Activated CD4-positive, alpha-beta T cell treated with anti-CD3 and anti-CD28 coated beads for 4 hours (primary cell): ENCODE results near the gene PNPLA2.

Experiments used
- DNase-seq, 2 donors: peaks; one replicate each; pipeline ENCODE4 v3.0.0-alpha.2; 2020

The PNPLA2 gene

GRCh38 chr11:818396-819128, at the start of gene PNPLA2:
TSS of gene PNPLA2 (plus strand) at chr11:818914. CDS start at chr11:819719, 805 bp downstream.
- no peak for DNase-seq

GRCh38 chr11:769887-770641, 48.6 kb upstream of the PNPLA2 start:
- no peak for DNase-seq

- no peak for DNase-seq
These were observed 47.8 kb upstream of the PNPLA2 start for GRCh38 chr11:770642-771616.

- no peak for DNase-seq
These were observed 47.0 kb upstream of the PNPLA2 start for GRCh38 chr11:771617-772204.

GRCh38 chr11:772429-773390, 46.0 kb upstream of the PNPLA2 start:
- no peak for DNase-seq

GRCh38 chr11:773425-773824, 45.3 kb upstream of the PNPLA2 start:
- DNase-seq: no peak

GRCh38 chr11:773830-774229, 44.9 kb upstream of the PNPLA2 start:
- no peak for DNase-seq

GRCh38 chr11:774873-775592, 43.7 kb upstream of the PNPLA2 start:
- DNase-seq: no peak

GRCh38 chr11:776263-776560, 42.5 kb upstream of the PNPLA2 start:
- DNase-seq: no peak

- peak in 1 of 2 donors; percentile 39 for DNase-seq
These were observed 42.0 kb upstream of the PNPLA2 start for GRCh38 chr11:776561-777287.

GRCh38 chr11:777288-778255, 41.1 kb upstream of the PNPLA2 start, which contains the start of gene GATD1:
TSS of gene GATD1 (minus strand) at chr11:777487. CDS start at chr11:777462, 25 bp downstream.
- DNase-seq: peak; percentile 92 to 93

GRCh38 chr11:778976-779954, 39.4 kb upstream of the PNPLA2 start:
- DNase-seq: no peak

- DNase-seq: no peak
These were observed 38.7 kb upstream of the PNPLA2 start for GRCh38 chr11:779955-780532.

GRCh38 chr11:782264-783174, 36.2 kb upstream of the PNPLA2 start:
- no peak for DNase-seq

GRCh38 chr11:783581-784015, 35.1 kb upstream of the PNPLA2 start:
- DNase-seq: no peak
